Kidney (tissue), 14 donors: Measurements from ENCODE around the gene POR. TPM values are rescaled to one million over a fixed set of nuclear protein-coding genes. Genes with fewer than 3 reads are reported as not detected.

Source experiments
- DNase-seq, 5 donors: peaks; one replicate each; pipeline ENCODE4 v3.0.0-alpha.2; 2013 to 2020
- FAIRE-seq: peaks from 2 replicates; lab custom pipeline; 2012; peaks lifted over from hg19 to GRCh38; lab: Jason Lieb, UNC
- H3K27ac ChIP-seq, 2 donors: one replicate each; pipeline ENCODE4 v1.7.0; 2013; ENCODE audit warnings: low read depth in 2 of 2, low read length in 2 of 2, inconsistent platforms in 1 of 2
- H3K27me3 ChIP-seq: one replicate; pipeline ENCODE4 v1.7.1; 2013; ENCODE audit warnings: low read length, inconsistent platforms; ENCODE audit not compliant: control insufficient read depth, insufficient read depth
- H3K36me3 ChIP-seq, 3 donors: one replicate each; pipeline versions ENCODE4 v1.7.0 to v1.7.1; 2013; ENCODE audit warnings: low read length in 3 of 3, control low read depth in 1 of 3, inconsistent platforms in 1 of 3; ENCODE audit not compliant: insufficient read depth in 3 of 3, control insufficient read depth in 2 of 3
- H3K4me1 ChIP-seq, 3 donors: one replicate each; pipeline versions ENCODE4 v1.7.0 to v1.7.1; 2013; ENCODE audit warnings: low read length in 3 of 3, inconsistent platforms in 1 of 3, low read depth in 1 of 3; ENCODE audit not compliant: control insufficient read depth in 2 of 3, insufficient read depth in 2 of 3
- H3K4me3 ChIP-seq, 3 donors: one replicate each; pipeline versions ENCODE4 v1.7.0 to v1.8.1; 2013; ENCODE audit warnings: low read length in 3 of 3, control low read depth in 1 of 3, inconsistent platforms in 1 of 3
- H3K9ac ChIP-seq, 3 donors: one replicate each; pipeline versions ENCODE4 v1.7.0 to v1.7.1; 2013; ENCODE audit warnings: low read length in 3 of 3, control low read depth in 1 of 3, inconsistent platforms in 1 of 3
- H3K9me3 ChIP-seq, 3 donors: one replicate each; pipeline versions ENCODE4 v1.7.0 to v1.7.1; 2013; ENCODE audit warnings: low read length in 3 of 3, control low read depth in 1 of 3, inconsistent platforms in 1 of 3; ENCODE audit not compliant: control insufficient read depth in 2 of 3, insufficient read depth in 1 of 3
- CTCF ChIP-seq: IDR thresholded peaks from 3 replicates; pipeline ENCODE4 v1.5.1; 2012; ENCODE audit warnings: mild to moderate bottlenecking, moderate library complexity, borderline replicate concordance; ENCODE audit not compliant: insufficient read depth; ENCODE audit errors: extremely low read depth
- intact Hi-C: fragments of 100-400 bp; cut with DNase I; formaldehyde crosslinking; loops from one replicate; pipeline ENCODE4 v1.11.1; 2022
- polyA plus RNA-seq: library from polyadenylated mRNA; stranded (reverse); fragments of 350-450 nt; fragmentation: Illumina TruSeq; extraction: RNeasy Lipid Tissue Mini Kit (QIAGEN cat#74804); gene quantifications from one replicate; pipeline ENCODE4 v1.2.3, GENCODE V29; 2014; ENCODE audit warnings: low read depth, low replicate concordance; ENCODE audit not compliant: insufficient read depth
- total RNA-seq: library from RNA; stranded (reverse); fragmentation: NEBNext Ultra II Directional; extraction: Animal tissue kit (Norgen Biotek cat#: 25700); gene quantifications from one replicate; pipeline ENCODE4 v1.2.1, GENCODE V29; 2021
- donor health status: control.
- donor health status: control.
- donor health status: control.
- donor health status: control.
- donor health status: control.
- donor health status: DM: yes; HTN: yes; CAD: no.
- donor health status: Normal renal cell carcinoma (clear cell type).

POR gene
- total and polyA plus RNA-seq, 2 donors from 2014 or later, result 122 to 130 TPM

GRCh38 chr7:75993689-75994387, 78.9 kb downstream of the POR start:
- Histone ChIP-seq H3K9ac (peak overlapping the region in 2 of 3 donors; percentile 55 to 90), H3K27ac (peak overlapping the region; percentile 92 to 96), H3K36me3 (no peaks in the 10 kb centered on the region), H3K4me1 (peaks cover 0 to 22% (median 8%) of the 10 kb centered on the region in 3 donors), H3K4me3 (peak overlapping the region; percentile 39 to 79 (median 61)), H3K9me3 (no peaks in the 10 kb centered on the region), H3K27me3 (no peaks in the 10 kb centered on the region)
- TF ChIP-seq CTCF, result no peak
- FAIRE-seq (no peak), DNase-seq (peak; percentile 62 to 95 (median 73))
- intact Hi-C loops, result no loop called here

GRCh38 chr7:75994388-75995051, 79.6 kb downstream of the POR start, which contains the start of gene TMEM120A:
TMEM120A (minus strand) TSS chr7:75994595; CDS start chr7:75994570, 25 bp downstream.
- Histone ChIP-seq H3K27ac (peak within 1 kb of the TSS; percentile 92 to 96), H3K4me1 (peaks cover 0 to 17% (median 3%) of the 10 kb centered on the region in 3 donors), H3K9me3 (no peaks in the 10 kb centered on the region), H3K9ac (peak within 1 kb of the TSS; percentile 12 to 90 (median 55)), H3K27me3 (no peaks in the 10 kb centered on the region), H3K4me3 (peak within 1 kb of the TSS; percentile 70 to 79 (median 72)), H3K36me3 (no peaks in the 10 kb centered on the region)
- intact Hi-C loops, result no loop called here
- DNase-seq (peak; percentile 95 to 99 (median 97)), FAIRE-seq (no peak)
- TF ChIP-seq CTCF, result no peak

GRCh38 chr7:75995052-75995471, 80.1 kb downstream of the POR start:
- peaks cover 0 to 13% (median 0%) of the 10 kb centered on the region in 3 donors for H3K4me1 ChIP-seq
- H3K27me3 ChIP-seq, result no peaks in the 10 kb centered on the region
- DNase-seq (peak in 1 of 5 donors; percentile 7), FAIRE-seq (no peak)
- H3K9ac ChIP-seq, result peak overlapping the region; percentile 12 to 62 (median 15)
- H3K27ac ChIP-seq, result peak overlapping the region; percentile 72 to 74
- no peak for TF ChIP-seq CTCF
- intact Hi-C loops, result no loop called here
- H3K4me3 ChIP-seq, result peak overlapping the region; percentile 70 to 79 (median 72)
- no peaks in the 10 kb centered on the region for H3K36me3 ChIP-seq
- no peaks in the 10 kb centered on the region for H3K9me3 ChIP-seq
